Uterus (tissue), 4 donors: Measurements from ENCODE around the gene SIRT4. TPM values are rescaled to one million over a fixed set of nuclear protein-coding genes. Genes with fewer than 3 reads are reported as not detected.

Source experiments
- DNase-seq, 2 donors: peaks; one replicate each; pipeline ENCODE4 v3.0.0-alpha.2; 2019 to 2020
- H3K27ac ChIP-seq, 2 donors: fragments of 200-600 bp; sonication (generic); 1 replicate in 1 of 2; 2 replicates in 1 of 2; pipeline ENCODE4 v1.5.1; 2016 to 2018
- H3K27me3 ChIP-seq, 2 donors: fragments of 200-600 bp; sonication (generic); one replicate each; pipeline ENCODE4 v1.5.1; 2018 to 2019; ENCODE audit warnings: control low read depth in 1 of 2
- H3K36me3 ChIP-seq, 2 donors: fragments of 200-600 bp; sonication (generic); one replicate each; pipeline ENCODE4 v1.5.1; 2019; ENCODE audit warnings: control low read depth in 1 of 2
- H3K4me1 ChIP-seq, 2 donors: fragments of 200-600 bp; sonication (generic); one replicate each; pipeline ENCODE4 v1.5.1; 2018 to 2019; ENCODE audit warnings: control low read depth in 1 of 2
- H3K4me3 ChIP-seq, 2 donors: fragments of 200-600 bp; sonication (generic); 1 replicate in 1 of 2; 2 replicates in 1 of 2; pipeline ENCODE4 v1.5.1; 2018 to 2019; ENCODE audit warnings: mild to moderate bottlenecking in 1 of 2
- H3K9me3 ChIP-seq, 2 donors: fragments of 200-600 bp; sonication (generic); one replicate each; pipeline ENCODE4 v1.5.1; 2019; ENCODE audit warnings: control low read depth in 1 of 2
- CTCF ChIP-seq, 4 experiments: fragments of 200-600 bp in 2 of 4; fragments of 450-650 bp in 2 of 4; sonication (generic) in 2 of 4; IDR thresholded peaks; one replicate each; pipeline ENCODE4 v1.5.1; 2016 to 2019; ENCODE audit warnings: antibody characterized with exemption in 4 of 4, mild to moderate bottlenecking in 2 of 4, moderate library complexity in 1 of 4
- POLR2A ChIP-seq, 2 donors: fragments of 450-650 bp; IDR thresholded peaks; one replicate each; pipeline ENCODE4 v1.6.1; 2016; ENCODE audit warnings: antibody characterized with exemption in 2 of 2, mild to moderate bottlenecking in 1 of 2, moderate library complexity in 1 of 2
- intact Hi-C: fragments of 100-400 bp; cut with DNase I; formaldehyde crosslinking; loops from one replicate; pipeline ENCODE4 v1.15.1; 2023; ENCODE audit warnings: low total_unique reads
- total RNA-seq, 4 donors: library from RNA; depleted of rRNA in 3 of 4; stranded (reverse); fragments of >200 nt in 3 of 4; gene quantifications; one replicate each; pipeline versions ENCODE4 v1.1.0 to v1.2.4, GENCODE V29; 2014 to 2023
- donor health status: DM: yes; HTN: yes; CAD: no.

Gene SIRT4
- total RNA-seq, 4 donors from 2014 or later: 1.2 to 4.1 (median 1.5) TPM; not detected in 1

DNA sequence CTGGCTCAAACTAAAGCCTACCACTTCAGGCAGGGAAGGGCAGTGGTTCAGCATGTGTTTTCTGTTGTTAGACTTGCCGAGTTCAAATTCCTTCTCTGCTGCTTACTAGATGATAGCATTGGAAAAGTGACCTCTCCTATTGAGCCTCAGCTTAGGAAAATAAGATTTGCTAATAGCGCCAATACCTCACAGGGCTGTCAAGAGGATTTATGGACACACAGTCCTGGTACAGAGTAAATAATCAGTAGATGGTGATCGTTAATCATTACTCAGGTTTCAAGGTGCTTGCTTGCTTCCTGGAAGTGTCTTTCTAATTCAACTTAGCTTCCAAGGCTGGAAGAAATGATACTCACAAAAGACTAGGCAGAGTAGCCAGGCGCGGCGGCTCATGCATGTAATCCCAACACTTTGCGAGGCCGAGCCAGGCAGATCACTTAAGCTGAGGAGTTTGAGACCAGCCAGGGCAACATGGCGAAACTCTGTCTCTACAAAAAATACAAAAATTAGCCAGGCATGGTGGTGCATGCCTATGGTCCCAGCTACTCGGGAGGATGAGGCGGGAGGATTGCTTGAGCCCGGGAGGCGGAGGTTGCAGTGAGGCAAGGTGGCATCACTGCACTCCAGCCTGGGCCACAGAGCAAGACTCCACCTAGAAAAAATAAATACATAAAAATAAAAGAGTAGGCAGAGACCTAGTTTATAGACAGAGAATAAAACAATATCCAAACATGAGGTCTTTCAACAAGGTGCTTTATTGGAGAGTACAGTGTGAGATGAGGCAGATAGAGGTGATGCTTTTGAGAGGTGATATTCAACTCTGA is 19.5 kb downstream of the SIRT4 start:
- intact Hi-C loops: no loop called here
- DNase-seq: no peak
- peaks cover 0 to 4% of the 10 kb centered on the region in 2 donors for H3K4me1 ChIP-seq

GRCh38 chr12:120323772-120324171 is 21.7 kb downstream of the SIRT4 start:
- TF ChIP-seq CTCF (IDR thresholded peaks at IDR 0.05) (no peak), POLR2A (IDR thresholded peaks at IDR 0.05) (no peak)
- Histone ChIP-seq H3K27me3 (no peaks in the 10 kb centered on the region), H3K27ac (no peak overlapping the region), H3K36me3 (no peaks in the 10 kb centered on the region), H3K4me3 (no peak overlapping the region), H3K9me3 (no peaks in the 10 kb centered on the region), H3K4me1 (no peaks in the 10 kb centered on the region)
- DNase-seq: no peak
- intact Hi-C loops: no loop called here

More for the DNA sequence above, 19.5 kb downstream of the SIRT4 start:
- Histone ChIP-seq H3K27me3 (no peaks in the 10 kb centered on the region), H3K27ac (no peak overlapping the region), H3K4me3 (no peak overlapping the region), H3K9me3 (no peaks in the 10 kb centered on the region), H3K36me3 (no peaks in the 10 kb centered on the region)
- TF ChIP-seq CTCF (IDR thresholded peaks at IDR 0.05) (no peak), POLR2A (IDR thresholded peaks at IDR 0.05) (no peak)

GRCh38 chr12:120324841-120325417 is 22.8 kb downstream of the SIRT4 start:
- no peaks in the 10 kb centered on the region for H3K27me3 ChIP-seq
- no peaks in the 10 kb centered on the region for H3K36me3 ChIP-seq
- no peaks in the 10 kb centered on the region for H3K9me3 ChIP-seq
- DNase-seq: no peak
- H3K4me3 ChIP-seq: no peak overlapping the region
- H3K27ac ChIP-seq: no peak overlapping the region
- intact Hi-C loops: no loop called here
- no peaks in the 10 kb centered on the region for H3K4me1 ChIP-seq
- TF ChIP-seq CTCF (IDR thresholded peaks at IDR 0.05): no peak
- TF ChIP-seq POLR2A (IDR thresholded peaks at IDR 0.05): no peak

- TF ChIP-seq POLR2A (IDR thresholded peaks at IDR 0.05): no peak
- no peak for TF ChIP-seq CTCF (IDR thresholded peaks at IDR 0.05)
- DNase-seq: no peak
- intact Hi-C loops: no loop called here
- no peaks in the 10 kb centered on the region for H3K9me3 ChIP-seq
- H3K36me3 ChIP-seq: no peaks in the 10 kb centered on the region
- no peak within 1 kb of the TSS for H3K27ac ChIP-seq
- no peak within 1 kb of the TSS for H3K4me3 ChIP-seq
- H3K4me1 ChIP-seq: no peaks in the 10 kb centered on the region
- H3K27me3 ChIP-seq: no peaks in the 10 kb centered on the region
Measured at GRCh38 chr12:120327593-120327992, 25.5 kb downstream of the SIRT4 start, which contains the start of gene PLA2G1B. TSS of gene PLA2G1B (minus strand) at chr12:120327779. CDS start at chr12:120327753, 26 bp downstream.

- H3K27ac ChIP-seq: no peak overlapping the region
- H3K27me3 ChIP-seq: no peaks in the 10 kb centered on the region
- H3K4me3 ChIP-seq: no peak overlapping the region
- TF ChIP-seq POLR2A (IDR thresholded peaks at IDR 0.05) (no peak), CTCF (IDR thresholded peaks at IDR 0.05) (no peak)
- no peak for DNase-seq
- H3K36me3 ChIP-seq: no peaks in the 10 kb centered on the region
- no peaks in the 10 kb centered on the region for H3K9me3 ChIP-seq
- intact Hi-C loops: no loop called here
- no peaks in the 10 kb centered on the region for H3K4me1 ChIP-seq
Measured at GRCh38 chr12:120328228-120328627, 26.1 kb downstream of the SIRT4 start.
